COLO668 (cell line): ENCODE results near the gene PABPC4L.
"Not testable (repeated sequence)": the region's sequence is repeated elsewhere in the genome, so short reads cannot be mapped to it uniquely, and the experiment has no call there.

Experiments
- DNase-seq: peaks from one replicate; lab custom pipeline; 2025; ENCODE audit not compliant: unreplicated experiment; lab: John Stamatoyannopoulos, UW

Gene PABPC4L

DNA sequence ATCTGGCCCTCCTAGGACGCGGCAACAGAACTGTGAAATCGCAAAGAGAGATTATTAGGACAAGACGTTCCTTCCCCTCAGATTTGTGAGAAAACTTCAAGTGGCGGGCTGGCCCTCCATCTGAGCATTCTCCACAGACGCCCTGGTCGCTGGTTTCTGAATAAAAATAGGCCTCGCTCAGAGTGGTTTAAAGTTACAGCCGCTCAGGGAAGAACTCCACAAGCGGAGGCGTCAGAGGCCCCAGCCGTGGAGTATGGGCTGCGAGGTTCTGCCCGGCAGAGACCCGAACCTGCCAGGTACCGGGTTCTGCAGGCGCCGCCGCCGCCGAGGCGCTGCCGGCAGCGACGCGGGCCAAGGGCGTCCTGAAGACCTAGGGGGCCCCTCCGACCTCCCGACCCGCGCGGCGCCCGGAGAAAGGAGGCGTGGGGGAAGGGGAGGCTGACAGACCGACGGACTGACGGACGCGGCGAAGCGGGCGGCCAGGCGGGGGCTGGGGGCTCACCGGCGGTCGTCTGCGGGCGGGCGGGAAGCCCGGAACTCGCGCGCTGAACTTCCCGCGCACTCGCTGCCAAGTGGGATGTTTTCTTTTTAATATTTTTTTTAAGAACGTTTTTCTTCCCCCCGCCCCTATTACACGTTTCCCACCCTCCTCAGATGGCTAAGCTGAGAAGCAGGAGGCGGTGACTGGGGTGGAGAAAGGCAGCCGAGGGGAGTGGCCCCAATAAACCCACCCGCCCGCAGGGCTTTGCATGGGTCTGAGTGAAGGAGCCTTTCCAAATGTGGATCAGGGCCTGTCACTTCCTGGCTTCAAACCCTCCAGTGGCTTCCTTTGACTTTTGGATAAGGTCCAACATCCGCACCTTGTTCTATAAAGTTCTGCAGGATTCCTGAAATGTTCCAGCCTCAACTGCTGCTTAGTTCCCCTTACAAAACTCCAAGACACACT is at the start of gene PABPC4L:
Gene PABPC4L (minus strand): TSS at position 574 of the 946 bp plus-strand sequence. CDS start 770 bp downstream, outside the sequence.
- no peak for DNase-seq

DNA sequence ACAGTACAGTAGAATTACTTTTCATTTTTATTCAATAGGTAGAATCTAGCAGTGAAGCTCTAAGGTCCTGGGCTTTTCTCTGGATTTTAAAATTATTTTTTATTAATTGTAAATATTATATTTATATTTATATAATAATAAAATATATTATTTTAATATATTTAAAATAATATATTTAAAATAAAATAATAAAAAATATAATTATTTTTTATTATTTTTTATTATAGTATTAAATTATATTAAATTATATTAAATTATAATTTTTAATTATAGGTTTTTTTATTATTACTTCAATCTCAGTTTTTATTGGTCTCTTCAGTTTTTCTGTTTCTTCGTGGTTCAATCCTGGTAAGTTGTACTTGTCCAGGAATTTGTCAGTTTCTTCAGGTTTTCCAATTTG is 49.7 kb upstream of the PABPC4L start:
- no peak for DNase-seq

DNA sequence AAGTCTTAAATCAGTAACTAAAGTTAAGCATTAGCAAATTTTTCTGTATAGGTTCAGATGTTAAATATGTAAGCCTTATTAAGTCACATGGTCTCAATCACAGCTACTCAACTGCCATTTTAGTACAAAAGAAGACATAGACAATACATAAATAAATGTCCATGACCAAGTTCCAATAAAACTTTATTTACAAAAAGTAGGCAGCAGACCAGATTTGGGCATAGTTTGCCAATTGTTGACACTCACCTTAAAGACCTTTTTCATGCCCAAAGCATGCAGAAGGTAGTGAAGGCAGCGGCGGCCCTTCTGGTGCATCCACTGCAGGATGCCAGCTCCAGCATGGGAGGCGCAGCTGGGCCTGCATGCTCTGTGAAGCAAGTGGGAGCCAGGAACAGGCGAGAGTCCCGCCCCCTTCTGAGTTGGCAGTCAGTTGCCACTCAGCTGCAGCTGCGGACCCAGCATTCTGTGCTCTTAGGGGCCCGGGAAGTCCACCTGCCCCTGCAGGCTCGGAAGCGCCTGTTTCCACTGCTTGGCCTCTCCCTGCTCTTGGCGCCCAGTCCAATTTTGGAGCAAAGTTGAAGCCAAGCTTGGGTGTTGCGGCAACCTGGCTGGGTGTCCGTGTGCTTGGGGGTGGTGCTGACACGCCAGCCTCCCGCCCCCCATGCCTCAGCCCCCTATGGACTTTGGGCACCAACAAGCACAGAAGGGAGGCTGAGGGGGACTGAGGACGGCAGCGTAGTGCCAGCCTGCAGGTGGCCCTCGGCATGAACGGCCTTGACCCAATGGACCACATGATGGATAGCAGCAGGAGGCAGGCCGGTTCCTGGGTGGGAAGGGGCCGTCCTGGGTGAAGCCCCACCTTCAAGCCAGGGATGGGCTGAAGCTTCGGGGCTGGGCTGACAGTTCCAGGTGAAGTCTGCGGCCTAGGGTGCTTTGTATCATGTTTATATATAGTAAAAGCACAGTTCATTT is 42.4 kb upstream of the PABPC4L start:
- DNase-seq, result no peak

DNA sequence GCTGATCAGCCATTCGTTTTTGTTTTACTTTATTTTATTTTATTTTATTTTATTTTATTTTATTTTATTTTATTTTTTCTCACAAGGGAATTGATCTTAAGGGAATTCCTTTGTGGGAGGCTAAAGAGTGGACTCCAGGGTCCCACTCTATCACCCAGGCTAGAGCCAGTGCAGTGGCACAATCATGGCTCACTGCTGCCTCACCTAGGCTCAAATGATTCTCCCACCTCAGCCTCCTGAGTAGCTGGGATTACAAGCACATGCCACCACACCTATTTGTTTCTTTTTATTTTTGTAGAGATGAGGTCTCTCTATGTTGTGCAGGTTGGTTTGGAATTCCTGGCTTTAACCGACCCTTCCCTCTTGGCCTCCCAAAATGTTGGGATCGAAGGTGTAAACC is 17.5 kb upstream of the PABPC4L start:
- DNase-seq, result no peak

DNA sequence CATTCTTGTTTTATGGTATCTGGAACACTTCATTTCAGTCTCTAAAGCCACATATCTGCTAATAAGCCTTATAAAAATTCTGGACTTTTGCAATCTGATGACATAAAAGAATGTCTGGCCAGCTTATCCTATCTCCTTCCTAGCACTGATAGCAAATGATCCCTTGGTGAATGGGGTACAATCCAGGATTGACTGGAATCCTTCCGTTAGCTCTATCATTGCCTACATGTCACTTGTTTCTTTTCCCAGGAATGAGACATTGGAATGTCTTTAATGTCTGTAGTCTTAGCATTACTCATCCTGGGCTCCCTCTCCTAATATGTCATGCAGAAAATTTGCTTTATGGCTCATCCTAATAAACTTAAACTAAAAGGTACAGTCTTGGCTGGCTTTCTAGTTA is 14.8 kb upstream of the PABPC4L start:
- DNase-seq, result no peak

DNA sequence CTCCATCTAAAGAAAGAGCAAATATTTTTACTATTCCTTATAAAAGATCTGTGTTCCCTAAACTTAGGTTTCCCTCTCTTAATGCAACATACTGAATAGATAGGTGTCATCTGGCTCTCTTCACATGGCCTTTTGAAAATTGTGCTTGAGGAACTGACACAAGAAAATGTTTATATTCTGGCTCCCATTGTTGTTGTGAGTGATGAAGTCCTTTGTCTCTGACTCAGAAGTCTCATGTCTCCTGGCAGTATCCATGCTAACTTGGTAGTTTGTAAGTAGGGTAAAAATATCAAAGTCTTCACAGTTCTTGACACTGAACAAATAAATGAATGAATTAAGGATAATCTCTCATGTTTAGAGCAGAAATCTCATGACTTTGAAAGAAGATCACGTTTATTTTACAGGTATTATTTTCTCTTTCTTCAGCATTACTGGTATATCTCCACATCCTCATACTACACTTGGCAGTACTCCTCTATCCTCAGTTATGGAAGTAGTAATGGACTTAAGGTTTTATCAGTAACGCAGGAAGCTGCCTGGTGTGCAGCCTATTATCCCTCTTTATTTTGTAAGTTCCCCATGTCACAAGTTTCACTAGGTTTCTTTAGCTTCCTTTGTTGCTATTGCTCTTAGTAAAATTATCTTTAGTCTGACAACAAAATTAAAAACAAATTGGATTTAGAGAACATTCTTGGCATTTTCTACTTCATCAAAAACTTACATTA is 14.2 kb upstream of the PABPC4L start:
- no peak for DNase-seq

DNA sequence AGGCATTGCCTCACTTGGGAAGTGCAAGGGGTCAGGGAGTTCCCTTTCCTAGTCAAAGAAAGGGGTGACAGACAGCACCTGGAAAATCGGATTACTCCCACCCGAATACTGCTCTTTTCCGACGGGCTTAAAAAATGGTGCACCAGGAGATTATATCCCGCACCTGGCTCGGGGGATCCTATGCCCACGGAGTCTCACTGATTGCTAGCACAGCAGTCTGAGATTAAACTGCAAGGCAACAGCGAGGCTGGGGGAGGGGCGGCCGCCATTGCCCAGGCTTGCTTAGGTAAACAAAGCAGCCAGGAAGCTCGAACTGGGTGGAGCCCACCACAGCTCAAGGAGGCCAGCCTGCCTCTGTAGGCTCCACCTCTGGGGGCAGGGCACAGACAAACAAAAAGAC is 6.4 kb upstream of the PABPC4L start:
- not testable (repeated sequence) for DNase-seq

DNA sequence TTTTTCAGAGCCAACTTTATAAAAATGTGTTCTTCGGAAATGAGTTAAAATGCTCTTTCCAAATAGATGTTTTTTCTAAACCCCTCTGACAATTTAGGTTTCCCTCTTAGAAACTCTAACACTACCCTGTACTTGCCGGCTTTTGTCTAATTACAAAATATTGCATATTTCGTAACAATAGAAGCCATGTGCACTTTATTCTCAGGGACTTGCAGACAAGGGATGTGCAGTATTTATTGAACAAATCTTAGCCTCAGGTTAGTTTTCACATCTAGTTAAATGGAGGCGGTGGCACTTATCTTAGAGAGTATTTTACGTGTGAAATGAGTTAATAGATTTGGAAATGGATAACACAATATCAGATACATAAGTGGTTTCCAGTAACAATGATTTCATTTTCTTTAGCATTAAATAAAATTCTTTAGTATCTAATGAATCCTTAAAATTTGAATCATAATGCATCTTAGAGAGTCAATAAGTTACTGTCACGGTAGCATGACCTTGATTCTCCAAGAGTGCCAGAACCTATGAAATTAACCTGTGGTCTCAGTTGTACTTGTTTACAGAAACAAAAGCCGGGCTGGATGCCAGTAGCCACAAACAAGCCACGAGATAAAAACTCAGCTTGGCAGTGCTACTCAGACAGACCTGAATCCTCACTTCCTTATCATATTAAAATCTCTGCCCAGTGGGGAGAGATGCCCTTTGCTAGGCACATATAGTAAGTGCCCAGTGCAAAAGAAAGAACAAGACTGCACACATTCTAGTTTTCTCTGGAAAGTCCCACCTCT is 772 bp upstream of the PABPC4L start:
- DNase-seq, result no peak

DNA sequence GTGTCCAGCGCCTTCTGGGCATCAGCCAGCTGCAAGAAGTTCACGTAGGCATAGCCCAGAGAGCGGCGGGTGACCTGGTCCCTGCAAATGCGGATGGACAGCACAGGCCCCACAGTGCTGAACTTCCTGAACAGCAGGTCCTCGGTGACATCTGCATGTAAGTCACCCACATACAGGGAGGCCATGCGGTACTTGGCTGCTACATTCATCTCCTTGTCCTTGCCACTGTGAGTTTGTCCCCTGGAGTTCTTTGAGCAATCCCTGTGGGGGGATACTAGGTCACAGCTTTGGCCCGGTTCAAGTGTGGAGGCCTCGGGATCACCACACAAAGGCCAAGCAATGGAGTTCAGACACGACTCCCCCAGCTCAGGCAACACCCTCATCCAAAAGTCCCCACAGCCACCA is 776 bp downstream of the PABPC4L start:
- no peak for DNase-seq

DNA sequence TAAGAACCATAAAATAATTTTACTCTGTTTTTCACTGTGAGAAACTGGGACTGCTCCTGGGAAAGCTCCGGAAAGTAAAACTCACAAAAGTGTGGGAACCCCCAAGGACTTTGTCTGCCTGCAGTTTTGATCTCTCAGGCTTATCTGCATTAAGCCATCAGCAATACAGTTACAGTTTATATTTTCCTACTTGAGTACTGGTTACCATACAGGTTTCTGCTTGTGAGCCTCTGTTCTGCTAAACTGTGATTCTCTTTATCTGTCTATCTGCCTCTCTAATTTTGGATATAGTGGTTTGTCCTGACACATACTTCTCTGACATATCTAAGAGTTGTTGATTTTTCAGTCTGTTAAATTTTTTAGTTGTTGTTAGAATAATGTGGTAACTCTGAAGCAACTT is 11.6 kb downstream of the PABPC4L start:
- no peak for DNase-seq

DNA sequence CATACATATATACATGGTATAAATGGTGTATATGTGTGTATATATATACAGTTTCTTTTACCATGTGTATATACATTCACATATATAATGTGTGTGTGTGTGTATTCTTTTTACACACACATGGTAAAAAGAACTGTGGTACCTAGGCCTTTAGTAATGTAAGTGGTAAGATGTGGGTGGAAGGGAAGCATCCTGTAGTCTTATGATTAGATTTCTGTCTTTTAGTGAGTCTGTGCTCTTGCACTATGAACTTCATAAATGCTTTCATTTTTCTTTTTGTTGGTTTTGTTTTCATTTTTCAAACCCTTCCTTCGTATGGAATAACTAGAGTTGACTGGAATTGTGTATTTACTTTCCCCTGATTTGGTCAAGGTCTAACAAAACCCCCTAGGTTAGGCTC is 12.1 kb downstream of the PABPC4L start:
- no peak for DNase-seq

DNA sequence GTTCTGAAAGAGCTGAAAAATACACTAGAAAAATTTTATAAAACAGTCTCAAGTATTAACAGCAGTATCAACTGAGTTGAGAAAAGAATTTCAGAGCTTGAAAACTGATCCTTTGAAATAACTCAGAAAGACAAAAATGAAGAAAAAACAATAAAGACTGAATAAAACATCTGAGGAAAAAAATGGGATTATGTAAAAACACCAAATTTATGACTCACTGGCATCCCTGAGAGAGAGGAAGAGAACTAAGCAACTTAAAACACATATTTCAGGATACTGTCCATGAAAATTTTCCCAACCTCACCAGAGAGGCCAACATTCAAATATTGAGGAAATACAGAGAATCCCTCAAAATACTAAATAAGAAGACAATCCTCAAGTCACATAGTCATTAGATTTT is 22.9 kb downstream of the PABPC4L start:
- no peak for DNase-seq

DNA sequence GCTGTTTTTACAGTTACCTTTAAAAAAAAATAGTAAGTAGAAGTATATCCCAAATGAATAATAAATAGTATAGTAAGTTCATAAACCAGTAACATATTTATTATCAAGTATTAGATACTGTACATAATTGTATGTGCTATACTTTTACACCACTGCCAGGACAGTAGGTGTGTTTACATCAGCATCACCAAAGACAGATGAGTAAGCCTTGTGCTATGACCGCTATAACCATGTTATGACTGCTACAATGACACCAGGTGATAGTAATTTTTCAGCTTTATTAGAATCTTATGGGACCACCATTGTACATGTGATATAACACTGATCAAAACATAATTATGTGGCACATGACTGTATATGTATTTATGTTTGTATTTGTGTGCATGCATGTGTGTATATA is 27.3 kb downstream of the PABPC4L start:
- no peak for DNase-seq

DNA sequence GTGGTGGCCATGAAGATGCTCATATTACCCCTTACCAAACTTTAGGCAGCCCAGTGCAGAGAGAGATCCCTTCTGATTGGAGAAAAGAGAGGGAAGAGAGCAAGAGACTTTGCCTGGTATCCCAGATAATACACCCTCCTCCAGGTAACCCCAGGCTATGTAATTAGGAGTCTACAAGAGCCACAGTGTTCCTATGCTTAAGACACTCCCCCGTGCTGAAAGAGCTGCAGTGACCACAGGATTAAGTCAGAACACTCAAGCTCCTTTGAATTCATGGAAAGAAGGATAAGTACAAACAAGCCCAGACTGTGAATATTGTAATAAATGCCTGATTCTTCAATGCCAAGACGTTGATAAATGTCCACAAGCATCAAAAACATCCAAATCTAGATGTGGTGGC is 41.4 kb downstream of the PABPC4L start:
- DNase-seq, result no peak

DNA sequence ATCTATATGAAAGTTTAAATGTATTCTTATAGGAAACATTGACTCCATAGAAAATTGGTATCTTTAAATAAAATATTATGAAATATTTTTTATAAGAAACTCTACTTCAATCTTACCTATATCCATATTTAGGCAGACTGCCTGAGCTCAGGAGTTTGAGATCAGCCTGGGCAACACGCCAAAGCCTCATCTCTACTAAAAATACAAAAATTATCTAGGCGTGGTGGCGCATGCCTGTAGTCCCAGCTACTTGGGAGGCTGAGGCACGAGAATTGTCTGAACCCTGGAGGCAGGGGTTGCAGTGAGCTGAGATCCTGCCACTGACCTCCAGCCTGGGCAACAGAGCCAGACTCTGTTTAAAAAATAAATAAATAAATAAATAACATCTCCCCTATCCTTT is 47.5 kb downstream of the PABPC4L start:
- DNase-seq, result no peak

DNA sequence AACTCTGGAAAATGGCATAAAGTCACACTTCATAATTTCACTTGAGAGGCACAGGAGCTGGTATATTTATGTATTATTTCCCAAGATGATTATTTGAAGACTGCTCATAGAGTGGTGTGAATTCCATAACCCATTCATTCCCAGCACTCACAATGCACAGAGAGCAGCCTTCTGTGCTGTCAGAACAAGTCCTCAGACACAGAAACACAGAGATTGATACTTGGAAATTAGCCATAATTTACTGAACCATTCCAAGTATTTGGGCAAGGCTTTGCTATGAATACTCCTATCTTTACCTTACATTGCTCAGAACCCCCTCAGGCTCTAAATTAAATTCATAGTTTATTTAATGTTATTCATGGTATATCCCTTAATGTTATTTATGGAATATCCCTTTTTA is 53.6 kb downstream of the PABPC4L start:
- no peak for DNase-seq
